GM21390 (cell line): Measurements from ENCODE around the gene NUFIP1.
"Not testable (repeated sequence)": the region's sequence is repeated elsewhere in the genome, so short reads cannot be mapped to it uniquely, and the experiment has no call there.

Source experiments
- ATAC-seq: cut with Tn5 transposase; IDR thresholded peaks from one replicate; pipeline ENCODE4 v1.9.1; 2021; ENCODE audit not compliant: unreplicated experiment

The NUFIP1 gene

GRCh38 chr13:44921931-44922758 is 67.1 kb downstream of the NUFIP1 start:
- ATAC-seq, result no peak

GRCh38 chr13:44921246-44921877 is 67.9 kb downstream of the NUFIP1 start:
- ATAC-seq, result no peak

- ATAC-seq, result no peak
Measured at GRCh38 chr13:44920013-44920412, 69.3 kb downstream of the NUFIP1 start.

- ATAC-seq, result no peak
Measured at GRCh38 chr13:44919104-44919804, 70.0 kb downstream of the NUFIP1 start.

- ATAC-seq, result peak; percentile 89
Measured at GRCh38 chr13:44918326-44919103, 70.8 kb downstream of the NUFIP1 start.

GRCh38 chr13:44917589-44918325 is 71.5 kb downstream of the NUFIP1 start:
- ATAC-seq, result peak; percentile 75

- no peak for ATAC-seq
Measured at GRCh38 chr13:44912278-44913016, 76.8 kb downstream of the NUFIP1 start.

- no peak for ATAC-seq
Measured at GRCh38 chr13:44908712-44909111, 80.6 kb downstream of the NUFIP1 start.

GRCh38 chr13:44908266-44908665 is 81.0 kb downstream of the NUFIP1 start:
- no peak for ATAC-seq

GRCh38 chr13:44906713-44907112 is 82.6 kb downstream of the NUFIP1 start:
- no peak for ATAC-seq

- no peak for ATAC-seq
Measured at GRCh38 chr13:44906230-44906629, 83.0 kb downstream of the NUFIP1 start.

GRCh38 chr13:44905556-44905955 is 83.7 kb downstream of the NUFIP1 start:
- ATAC-seq, result no peak

GRCh38 chr13:44904967-44905366 is 84.3 kb downstream of the NUFIP1 start:
- no peak for ATAC-seq

GRCh38 chr13:44903574-44903985 is 85.7 kb downstream of the NUFIP1 start:
- ATAC-seq, result no peak

GRCh38 chr13:44902738-44903137 is 86.5 kb downstream of the NUFIP1 start:
- no peak for ATAC-seq

GRCh38 chr13:44899967-44900366 is 89.3 kb downstream of the NUFIP1 start:
- no peak for ATAC-seq

- not testable (repeated sequence) for ATAC-seq
Measured at GRCh38 chr13:44898308-44898707, 91.0 kb downstream of the NUFIP1 start.

GRCh38 chr13:44895953-44896335 is 93.3 kb downstream of the NUFIP1 start:
- ATAC-seq, result no peak

GRCh38 chr13:44895264-44895952 is 93.9 kb downstream of the NUFIP1 start:
- ATAC-seq, result no peak
